GM18858 (cell line): ENCODE results near the gene PDGFD.

Experiments used
- ATAC-seq: cut with Tn5 transposase; IDR thresholded peaks from one replicate; pipeline ENCODE4 v1.9.1; 2021; ENCODE audit not compliant: unreplicated experiment

The PDGFD gene

GRCh38 chr11:103927535-103927934, 236.4 kb downstream of the PDGFD start:
- no peak for ATAC-seq

DNA sequence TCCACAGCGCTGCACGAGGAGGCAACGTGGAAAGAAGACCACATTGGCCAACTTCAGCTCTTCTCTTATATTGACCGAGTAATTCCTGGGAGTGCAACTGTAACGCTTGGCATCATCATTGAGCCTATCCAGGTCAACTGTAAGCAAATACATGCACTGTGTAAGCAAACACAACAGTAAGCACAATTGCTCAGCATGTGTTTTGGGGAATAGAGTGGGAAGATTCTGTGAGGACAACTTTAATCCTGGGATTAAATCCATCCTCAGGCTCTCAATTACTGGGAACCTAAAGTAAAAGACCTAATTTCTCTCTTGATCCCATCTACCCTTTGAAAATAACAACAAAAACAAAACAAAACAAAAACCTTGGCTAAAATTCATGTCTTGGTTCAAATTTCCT, 237.0 kb downstream of the PDGFD start:
- no peak for ATAC-seq

- no peak for ATAC-seq
Observed at GRCh38 chr11:103924166-103925013, 239.6 kb downstream of the PDGFD start.

GRCh38 chr11:103923451-103923931, 240.5 kb downstream of the PDGFD start:
- no peak for ATAC-seq

GRCh38 chr11:103920933-103921332, 243.0 kb downstream of the PDGFD start:
- ATAC-seq, result no peak

DNA sequence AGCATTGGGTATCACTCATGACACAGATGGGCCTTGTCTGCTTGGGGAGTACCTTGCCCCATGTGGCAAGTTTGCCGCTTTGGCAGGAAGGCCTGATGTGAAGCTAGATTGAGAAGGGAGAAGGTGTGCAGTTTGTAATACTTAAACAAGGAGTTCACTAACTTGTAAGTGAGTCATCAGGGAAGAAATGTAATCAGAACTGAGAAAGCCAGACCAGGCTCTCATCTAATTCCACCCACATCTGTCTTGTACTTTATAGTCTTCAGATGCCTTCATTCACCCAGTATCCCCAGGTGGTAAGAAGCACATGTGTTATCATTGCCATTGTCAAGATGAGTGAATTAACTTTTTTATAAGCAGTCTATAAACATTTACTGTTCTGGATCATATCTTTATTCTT, 243.5 kb downstream of the PDGFD start:
- ATAC-seq, result peak; percentile 70

GRCh38 chr11:103910721-103911120, 253.2 kb downstream of the PDGFD start:
- no peak for ATAC-seq

- no peak for ATAC-seq
Observed at GRCh38 chr11:103907548-103908455, 256.1 kb downstream of the PDGFD start.

GRCh38 chr11:103907136-103907535, 256.8 kb downstream of the PDGFD start:
- no peak for ATAC-seq

DNA sequence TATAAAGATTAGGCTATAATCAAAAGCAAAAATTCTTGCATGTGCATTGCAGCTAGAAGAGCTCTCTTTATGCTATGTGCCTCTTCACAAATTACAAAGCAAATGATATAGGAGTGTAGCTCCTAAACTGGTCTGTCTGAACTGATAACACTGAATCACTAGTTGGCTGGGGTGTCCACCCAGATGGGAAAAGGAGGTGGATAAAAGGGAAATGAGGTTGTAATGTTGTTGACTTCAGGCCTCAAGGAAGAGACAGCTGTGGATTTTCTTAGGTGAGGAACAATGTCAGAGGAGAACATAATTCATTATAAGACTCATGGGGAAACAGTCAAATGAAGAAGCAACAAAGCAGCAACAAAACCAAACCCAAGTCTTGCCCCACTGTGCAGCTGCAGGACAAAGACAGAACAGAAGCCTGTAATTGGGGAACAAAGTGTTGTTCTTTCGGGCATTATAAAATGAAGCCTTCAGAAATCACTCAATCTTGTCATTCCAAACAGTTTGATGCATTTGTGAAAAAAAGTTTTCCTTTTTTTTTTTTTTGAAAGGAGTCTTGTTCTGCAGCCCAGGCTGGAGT, 257.6 kb downstream of the PDGFD start:
- no peak for ATAC-seq

- peak; percentile 72 for ATAC-seq
Observed at GRCh38 chr11:103904324-103904667, 259.7 kb downstream of the PDGFD start.

- peak; percentile 72 for ATAC-seq
Observed at GRCh38 chr11:103903621-103904323, 260.2 kb downstream of the PDGFD start.

DNA sequence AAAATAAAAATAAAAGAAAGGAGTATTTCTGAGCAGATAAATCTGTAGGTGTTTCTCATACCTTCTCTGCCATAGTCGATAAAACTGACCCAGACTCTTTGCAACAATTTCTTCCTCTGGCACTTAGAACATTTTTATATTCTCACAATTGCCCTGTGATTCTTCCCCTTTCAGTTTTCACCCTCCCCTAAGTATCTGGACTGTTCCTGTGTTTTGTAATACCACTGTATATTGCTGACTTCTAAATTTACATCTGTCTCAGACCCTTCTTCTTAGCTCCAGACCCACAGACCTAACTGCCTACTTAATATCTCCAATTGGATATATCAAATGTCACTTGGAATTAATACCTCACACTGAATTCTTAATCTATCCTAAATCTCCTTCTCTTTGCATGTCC, 261.0 kb downstream of the PDGFD start:
- no peak for ATAC-seq

DNA sequence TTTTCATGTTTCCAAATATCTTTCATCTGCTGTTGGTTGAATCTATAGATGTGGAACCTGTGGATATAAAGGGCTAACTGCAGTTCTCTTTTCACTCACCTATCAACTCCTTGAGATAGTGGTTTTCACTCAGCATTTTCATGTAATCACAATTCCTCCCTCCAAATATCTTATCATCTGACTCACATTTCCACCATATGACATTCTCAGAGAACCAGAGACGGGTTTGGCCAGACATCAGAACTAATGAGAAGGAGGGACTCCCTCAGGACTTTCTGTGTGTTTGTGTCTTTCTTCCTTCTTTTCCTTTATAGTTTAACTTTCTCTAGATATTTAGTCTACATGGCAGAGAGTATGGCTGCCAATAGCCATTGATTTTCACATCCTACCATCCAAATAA, 262.3 kb downstream of the PDGFD start:
- no peak for ATAC-seq

DNA sequence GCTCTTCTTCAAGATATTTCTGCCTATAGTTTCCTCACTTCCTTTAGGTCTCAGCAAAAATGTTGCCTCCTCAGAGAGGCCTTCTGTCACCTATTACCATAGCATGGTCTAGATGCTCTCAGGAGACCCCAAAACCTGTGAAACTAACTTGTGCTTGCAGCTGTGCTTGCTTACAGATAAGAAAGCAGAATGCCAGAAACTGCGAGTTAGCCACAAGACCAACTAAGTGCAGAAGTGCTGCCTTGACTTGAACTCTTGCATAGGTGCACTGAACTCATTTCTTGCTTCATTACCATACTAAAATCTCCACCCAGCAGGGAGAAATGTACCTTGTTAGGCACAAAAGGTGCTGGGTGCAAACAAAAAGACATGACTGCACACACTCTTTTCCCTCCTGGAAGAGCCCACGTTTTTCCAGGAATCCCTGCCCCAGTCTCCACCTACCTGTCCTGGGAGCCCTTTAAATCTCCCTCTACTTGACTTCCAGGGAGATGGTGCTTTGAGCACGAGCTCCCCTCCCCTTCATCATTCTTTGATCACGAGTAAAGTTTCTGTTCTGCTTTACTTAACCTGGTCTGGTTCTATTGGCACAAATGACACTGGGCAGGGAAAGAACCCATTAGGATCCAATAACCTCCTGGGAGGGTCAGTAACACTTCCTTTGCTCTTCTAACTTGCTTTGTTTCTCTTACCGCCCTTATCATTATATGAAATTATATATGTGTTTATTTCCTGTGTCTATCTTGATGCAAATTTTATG, 265.2 kb downstream of the PDGFD start:
- ATAC-seq, result peak; percentile 55

GRCh38 chr11:103898065-103898464, 265.9 kb downstream of the PDGFD start:
- peak; percentile 53 for ATAC-seq

DNA sequence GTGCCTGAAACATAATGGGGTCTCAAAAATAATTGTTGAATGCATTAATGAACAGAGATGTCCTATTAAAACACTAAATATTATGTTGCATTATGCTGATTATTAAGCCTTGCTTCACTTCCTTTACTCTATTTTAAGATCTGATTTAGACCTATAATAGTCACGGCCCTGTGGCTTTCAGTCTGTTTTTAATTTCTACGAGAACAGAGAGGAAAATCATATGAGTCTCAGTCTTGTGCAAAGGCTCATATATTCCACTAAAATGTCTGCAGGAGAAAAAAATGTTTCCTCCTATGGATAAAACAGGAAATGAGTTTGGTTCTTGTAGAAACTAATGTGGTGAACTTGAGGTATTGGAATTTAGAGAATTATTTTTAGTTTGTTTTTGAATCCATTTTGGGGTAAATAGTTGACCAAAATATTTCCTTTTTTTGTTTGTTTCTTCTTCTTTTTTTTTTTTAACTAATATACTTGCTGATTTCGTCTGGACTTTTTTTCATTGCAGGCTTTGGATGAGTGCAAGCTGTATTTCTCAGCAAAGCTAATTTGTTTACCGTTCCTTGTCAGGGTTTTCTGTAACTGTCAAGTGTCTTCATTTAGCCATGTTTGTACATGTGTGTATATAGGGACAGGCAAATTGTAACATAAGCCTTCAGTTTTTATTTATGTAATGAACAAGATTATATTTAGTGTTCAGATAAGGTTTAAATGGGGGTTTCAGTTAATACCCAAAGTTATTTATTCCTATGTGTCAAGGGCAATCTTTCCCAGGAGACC, 266.6 kb downstream of the PDGFD start:
- ATAC-seq, result no peak

GRCh38 chr11:103895106-103895505, 268.8 kb downstream of the PDGFD start:
- ATAC-seq, result no peak

DNA sequence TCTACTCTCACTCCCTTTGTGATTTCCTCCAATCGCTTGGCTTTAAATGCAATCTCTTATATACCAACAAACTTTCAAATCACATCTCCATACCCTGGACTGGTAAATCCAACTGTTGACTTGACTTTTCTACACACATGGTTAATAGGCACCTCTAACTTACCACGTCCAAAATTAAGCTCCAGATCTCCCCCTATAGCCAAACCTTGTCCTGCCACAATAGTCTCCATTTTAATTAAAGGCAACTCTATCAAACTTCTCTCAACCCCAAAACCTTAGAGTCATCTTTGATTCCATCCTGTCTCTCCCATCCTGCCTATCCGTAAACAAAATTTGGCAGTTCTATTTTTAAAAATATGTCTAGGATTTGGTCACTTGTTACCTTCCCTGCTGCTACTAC, 269.3 kb downstream of the PDGFD start:
- no peak for ATAC-seq
